NCI-H226 (cell line): ENCODE results near the gene TMEM117.

Source experiments
- DNase-seq: peaks from one replicate; pipeline ENCODE4 v3.0.0-alpha.2; 2015

Gene TMEM117

GRCh38 chr12:43891856-43892574 lies 56.1 kb downstream of the TMEM117 start:
- DNase-seq, result no peak

GRCh38 chr12:43893670-43894069 lies 57.8 kb downstream of the TMEM117 start:
- no peak for DNase-seq

GRCh38 chr12:43895580-43896206 lies 59.8 kb downstream of the TMEM117 start:
- no peak for DNase-seq

GRCh38 chr12:43896496-43896895 lies 60.6 kb downstream of the TMEM117 start:
- DNase-seq, result peak; percentile 9

GRCh38 chr12:43898474-43898873 lies 62.6 kb downstream of the TMEM117 start:
- DNase-seq, result no peak

GRCh38 chr12:43899574-43899973 lies 63.7 kb downstream of the TMEM117 start:
- DNase-seq, result no peak

GRCh38 chr12:43903686-43904085 lies 67.8 kb downstream of the TMEM117 start:
- no peak for DNase-seq

GRCh38 chr12:43912859-43913258 lies 77.0 kb downstream of the TMEM117 start:
- no peak for DNase-seq

- no peak for DNase-seq
Measured at GRCh38 chr12:43914391-43914790, 78.5 kb downstream of the TMEM117 start.

- no peak for DNase-seq
Measured at GRCh38 chr12:43914923-43915468, 79.1 kb downstream of the TMEM117 start.

- no peak for DNase-seq
Measured at GRCh38 chr12:43917896-43918295, 82.0 kb downstream of the TMEM117 start.

GRCh38 chr12:43921666-43922337 lies 85.9 kb downstream of the TMEM117 start:
- no peak for DNase-seq

- DNase-seq, result no peak
Measured at GRCh38 chr12:43930032-43930431, 94.2 kb downstream of the TMEM117 start.

GRCh38 chr12:43931187-43931586 lies 95.3 kb downstream of the TMEM117 start:
- no peak for DNase-seq

- DNase-seq, result no peak
Measured at GRCh38 chr12:43935581-43935980, 99.7 kb downstream of the TMEM117 start.

- peak; percentile 12 for DNase-seq
Measured at GRCh38 chr12:43937947-43938346, 102.1 kb downstream of the TMEM117 start.

GRCh38 chr12:43942379-43942778 lies 106.5 kb downstream of the TMEM117 start:
- no peak for DNase-seq

GRCh38 chr12:43945983-43946382 lies 110.1 kb downstream of the TMEM117 start:
- no peak for DNase-seq

- no peak for DNase-seq
Measured at GRCh38 chr12:43951286-43951685, 115.4 kb downstream of the TMEM117 start.

GRCh38 chr12:43957732-43958372 lies 122.0 kb downstream of the TMEM117 start:
- peak; percentile 67 for DNase-seq

GRCh38 chr12:43964033-43964432 lies 128.2 kb downstream of the TMEM117 start:
- no peak for DNase-seq

- peak; percentile 67 for DNase-seq
Measured at GRCh38 chr12:43964961-43965360, 129.1 kb downstream of the TMEM117 start.

- DNase-seq, result no peak
Measured at GRCh38 chr12:43965899-43966298, 130.0 kb downstream of the TMEM117 start.
